Activated T-helper 1 cell treated with anti-CD3 and anti-CD28 coated beads, Interleukin-2, amount 50 U/mL, for 16 hours (primary cell): Measurements from ENCODE around the gene CLIC3.

Experiments used
- DNase-seq, 2 donors: peaks; one replicate each; pipeline ENCODE4 v3.0.0-alpha.2; 2020; ENCODE audit warnings: low read depth in 1 of 2, low spot score in 1 of 2

The CLIC3 gene

DNA sequence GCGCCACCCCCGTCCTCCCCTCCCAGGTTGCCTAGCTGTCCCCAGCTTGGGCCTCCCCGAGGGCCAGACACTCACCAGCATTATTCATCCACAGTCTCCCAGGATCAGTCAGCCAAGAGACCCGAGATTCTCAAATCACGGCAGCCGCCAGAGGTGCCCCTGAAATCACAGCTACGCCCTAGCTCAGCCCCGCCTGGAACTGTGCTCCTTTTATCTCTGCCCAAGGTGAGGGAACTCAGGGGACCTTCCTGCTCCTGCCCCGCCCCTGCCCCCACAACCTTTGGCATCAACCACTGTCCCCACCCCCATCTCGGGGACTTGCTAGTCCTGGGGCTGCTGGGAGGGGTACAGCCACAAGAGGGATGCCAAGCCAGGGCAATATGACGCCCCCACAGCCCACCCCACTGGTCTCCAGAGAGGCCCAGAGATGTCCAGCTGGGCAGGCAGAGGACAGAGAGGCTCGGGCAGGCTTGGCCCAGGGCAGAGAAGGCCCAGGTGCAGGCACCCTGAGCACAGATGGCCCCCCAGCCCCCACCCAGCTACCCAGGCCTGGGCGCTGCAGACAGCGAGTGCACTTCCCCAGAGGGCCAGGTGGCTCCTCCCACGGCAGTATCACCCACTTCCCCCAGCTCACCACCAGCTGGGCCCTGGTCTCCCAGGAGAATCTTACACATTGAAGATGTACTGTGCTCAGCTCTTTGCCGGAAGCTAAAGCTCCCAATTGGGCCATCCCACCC, 35.7 kb upstream of the CLIC3 start, which contains the start of gene FUT7:
Gene FUT7, minus strand, starts transcription at position 185 of the 737 bp plus-strand sequence. Its CDS starts 97 bp downstream, at position 88.
- DNase-seq: no peak

DNA sequence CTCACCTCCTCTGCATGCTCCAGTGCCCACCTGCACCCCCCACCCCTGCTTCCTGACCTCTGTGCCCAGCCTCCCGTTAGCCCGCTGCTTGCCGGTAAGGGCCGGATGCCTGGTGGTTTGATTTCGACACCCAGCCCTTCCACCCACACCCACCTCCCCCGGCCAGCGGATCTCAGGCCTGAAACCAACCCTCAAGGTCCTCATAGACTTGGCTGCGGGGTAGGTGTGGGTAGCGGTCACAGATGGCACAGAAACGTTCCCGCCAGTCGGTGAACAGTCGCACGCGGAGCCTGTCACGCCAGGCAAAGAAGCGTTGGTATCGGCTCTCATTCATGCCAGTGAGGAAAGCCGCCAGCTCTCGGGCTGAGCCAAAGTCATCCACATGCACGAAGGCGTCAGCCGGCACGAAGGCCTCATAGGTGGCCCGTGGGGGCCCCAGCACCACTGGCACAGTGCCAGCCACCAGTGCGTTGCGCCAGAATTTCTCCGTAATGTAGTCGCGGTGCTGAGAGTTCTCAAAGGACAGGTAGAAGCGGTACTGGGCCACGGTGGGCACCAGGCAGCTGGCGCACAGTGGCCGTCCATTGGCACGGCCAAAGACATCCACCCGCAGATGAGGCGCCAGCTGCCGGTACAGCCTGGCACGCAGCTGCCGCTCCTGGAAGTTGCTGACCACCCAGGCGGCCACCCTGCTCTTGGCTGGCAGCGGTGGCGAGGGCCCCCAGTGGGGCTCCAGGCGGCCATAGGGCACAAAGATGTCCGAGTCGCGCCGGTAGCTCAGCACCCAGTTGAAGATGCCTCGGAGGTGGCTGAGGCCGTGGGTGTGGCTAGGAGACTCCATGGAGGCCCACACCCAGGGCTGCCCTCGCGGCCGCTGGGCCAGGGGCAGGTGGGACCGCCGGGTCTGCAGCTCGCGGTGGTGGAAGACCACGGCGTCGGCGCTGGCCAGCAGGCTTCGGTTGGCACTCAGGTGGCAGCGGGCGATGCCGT, 34.5 kb upstream of the CLIC3 start:
- no peak for DNase-seq

DNA sequence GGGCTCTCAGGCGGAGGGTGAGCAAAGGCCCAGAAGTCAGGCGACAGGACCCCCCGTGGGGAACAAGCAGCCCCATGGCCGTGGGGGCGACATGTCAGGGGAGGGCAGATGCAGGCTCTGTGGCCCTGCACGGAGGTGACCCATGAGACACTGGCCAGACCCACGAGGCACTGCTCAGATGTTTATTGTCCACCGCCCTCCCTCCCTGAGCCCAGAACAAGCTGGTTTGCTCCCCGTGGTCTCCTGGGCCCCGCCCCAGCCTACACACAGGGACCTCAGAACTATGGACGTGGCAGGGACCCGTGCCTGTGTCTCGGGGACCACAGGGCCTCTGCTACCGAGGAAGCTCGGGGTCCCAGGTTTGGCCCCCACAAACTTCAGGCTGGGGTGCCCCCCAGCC, 33.6 kb upstream of the CLIC3 start:
- DNase-seq: no peak

DNA sequence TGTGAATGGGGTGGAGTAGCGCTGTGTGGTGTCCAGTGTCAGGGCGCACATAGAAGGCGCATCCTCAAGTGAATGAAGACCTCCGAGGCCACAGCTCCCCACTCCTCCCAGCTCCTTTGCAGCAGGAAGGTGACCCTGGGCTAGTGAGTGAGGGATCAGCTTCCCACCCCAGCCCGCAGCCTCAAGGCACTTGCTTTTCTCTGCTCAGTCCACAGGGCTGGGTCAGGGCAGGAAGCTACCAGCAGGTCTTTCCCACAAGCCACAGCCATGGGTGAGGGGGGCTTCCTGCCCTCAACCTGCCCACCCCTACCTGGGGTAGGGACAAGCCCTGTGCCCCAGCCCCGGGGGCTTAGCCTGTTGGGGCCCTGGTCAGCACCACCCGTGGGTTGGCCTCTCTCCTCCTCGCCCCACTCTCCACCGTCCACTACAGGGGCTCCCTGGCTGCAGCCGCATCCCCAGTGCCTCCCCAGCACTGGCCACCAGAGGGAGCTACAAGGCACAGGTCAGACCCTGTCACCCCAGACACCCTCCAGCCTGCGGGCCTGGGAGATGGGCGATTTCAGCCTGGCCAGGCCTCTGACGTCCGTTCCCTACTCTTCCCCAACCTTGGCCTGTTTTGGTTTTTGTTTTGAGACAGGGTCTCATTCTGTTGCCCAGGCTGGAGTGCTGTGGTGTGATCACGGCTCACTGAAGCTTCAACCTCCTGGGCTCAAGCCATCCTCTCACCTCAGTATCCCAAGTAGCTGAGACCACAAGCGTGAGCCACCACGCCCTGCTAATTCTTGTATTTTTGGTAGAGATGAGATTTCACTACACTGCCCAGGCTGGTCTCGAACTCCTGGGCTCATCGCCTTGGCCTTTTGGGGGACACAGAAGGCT, 32.9 kb upstream of the CLIC3 start:
- DNase-seq: peak; percentile 50 to 55

DNA sequence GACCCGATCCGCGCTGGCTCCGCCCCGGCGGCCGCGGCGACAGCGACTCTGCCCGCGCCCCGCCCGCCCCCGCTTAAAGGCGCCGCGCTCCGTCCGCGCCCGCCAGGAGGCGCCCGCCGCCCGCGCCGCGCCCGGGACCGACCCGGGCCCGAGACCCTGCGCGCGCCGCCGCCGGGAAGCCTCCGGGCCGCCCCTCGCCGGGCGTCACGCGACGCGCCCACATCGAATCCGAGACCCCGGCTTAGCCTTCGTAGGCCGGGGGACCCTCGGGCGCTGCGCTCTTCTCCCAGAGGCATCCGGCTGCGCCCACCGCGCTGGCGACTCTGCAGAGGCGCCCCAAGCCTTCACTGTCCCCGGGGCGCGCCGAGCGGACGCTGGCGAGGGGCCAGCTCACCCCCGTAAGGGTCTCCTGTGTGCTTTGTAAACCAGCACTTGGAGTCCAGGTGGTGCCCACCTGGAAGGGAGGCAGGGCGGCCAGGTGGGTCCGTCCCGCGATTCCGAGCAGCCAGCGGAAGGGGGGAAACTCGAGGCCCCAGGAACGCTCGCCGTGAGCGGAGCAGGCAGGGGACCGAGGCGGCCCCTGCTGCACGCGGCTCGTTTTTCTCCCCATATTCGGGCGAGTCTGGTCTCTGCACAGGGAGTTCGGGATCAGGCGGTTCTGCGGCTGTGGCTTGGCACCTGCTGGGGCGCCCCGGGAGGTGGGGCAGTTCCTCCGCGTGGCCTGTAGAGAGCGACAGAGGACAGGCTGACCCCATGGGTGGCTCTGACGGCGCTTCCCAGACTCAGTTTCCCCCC, 32.1 kb upstream of the CLIC3 start:
- peak; percentile 27 to 65 for DNase-seq

DNA sequence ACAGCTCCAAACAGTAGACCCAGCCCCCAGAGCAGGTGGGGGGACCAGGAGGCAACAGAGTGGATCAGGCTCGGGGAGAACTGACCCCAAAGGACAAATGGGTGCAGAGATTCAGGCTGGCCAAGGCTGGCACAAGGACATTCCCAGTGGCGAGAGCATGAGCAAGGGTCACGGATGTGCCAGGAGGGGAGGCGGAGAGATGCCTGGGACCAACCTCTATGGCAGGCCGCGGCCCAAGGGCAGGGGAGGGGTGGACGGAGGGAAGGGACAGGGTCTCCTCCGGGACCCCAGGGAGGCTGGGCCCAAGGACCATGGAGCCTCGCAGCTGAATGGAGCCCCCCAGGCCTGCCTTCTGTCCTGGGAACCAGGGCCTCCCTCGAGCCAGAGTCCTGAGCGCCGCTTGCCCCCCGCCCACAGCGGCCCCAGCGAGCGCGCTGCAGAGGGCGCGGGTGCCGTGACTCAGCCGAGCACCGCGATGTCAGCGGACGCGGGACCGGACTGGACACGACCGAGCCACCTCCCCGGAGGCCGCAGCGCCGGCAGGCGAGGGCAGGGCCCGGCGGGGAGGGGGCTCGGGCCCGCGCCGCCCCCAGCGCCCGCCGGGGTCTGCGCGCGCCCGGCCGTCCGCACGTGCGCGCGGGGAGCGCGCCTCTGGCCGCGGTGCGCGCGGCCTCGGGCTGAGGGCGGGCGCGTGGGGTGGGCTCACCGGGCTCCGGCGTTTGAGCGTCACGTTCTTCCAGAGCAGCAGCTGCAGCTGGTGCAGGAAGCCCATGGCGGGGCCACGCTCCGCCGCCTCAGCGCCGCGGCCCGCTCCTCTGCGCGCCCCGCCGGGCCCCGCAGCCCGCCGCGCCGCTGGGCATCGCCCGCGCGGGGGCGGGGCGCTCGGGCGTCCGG, 31.2 kb upstream of the CLIC3 start, which contains the start of gene ABCA2:
Gene ABCA2, minus strand, starts transcription at position 869 of the 894 bp plus-strand sequence. Its CDS starts 97 bp downstream, at position 772.
- DNase-seq: no peak

DNA sequence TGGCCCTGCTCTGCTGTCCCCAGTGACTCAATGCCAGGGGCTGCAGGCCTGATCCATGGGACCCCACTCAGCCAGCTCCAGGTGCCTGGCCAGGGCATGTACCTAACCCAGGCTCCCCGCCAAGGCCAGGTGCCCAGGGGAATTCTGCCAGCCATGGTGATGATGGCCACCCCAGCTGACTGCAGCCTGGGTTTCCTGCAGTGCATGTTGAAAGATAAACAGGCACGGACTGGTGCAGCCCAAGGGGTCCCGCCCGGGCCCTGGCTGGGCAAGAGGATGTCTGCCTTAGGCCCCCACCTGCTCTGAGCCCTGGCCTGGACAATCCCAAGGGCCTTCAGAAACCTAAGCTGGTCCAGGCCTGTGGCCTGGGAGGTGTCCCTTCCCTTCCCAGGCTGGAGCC, 30.5 kb upstream of the CLIC3 start:
- no peak for DNase-seq

DNA sequence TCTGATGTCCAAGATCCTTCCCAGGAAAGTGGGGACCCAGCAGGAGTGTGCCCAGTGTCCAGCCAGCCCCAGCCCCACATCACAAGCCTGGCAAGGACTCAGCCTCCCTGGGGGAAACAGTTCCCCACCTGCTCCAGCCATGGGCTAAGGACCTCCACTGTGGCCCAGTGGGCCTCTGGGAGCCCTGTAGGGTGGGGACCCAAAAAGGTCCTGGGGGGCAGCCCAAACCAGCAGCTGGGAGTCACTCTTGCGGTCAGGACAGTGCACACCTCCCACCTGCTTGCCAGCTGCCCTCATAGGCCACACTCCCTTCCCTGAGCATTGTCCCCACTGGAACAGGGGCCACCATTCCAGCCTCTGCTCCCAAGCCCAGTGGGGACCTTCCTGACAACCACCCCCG, 30.0 kb upstream of the CLIC3 start:
- no peak for DNase-seq

DNA sequence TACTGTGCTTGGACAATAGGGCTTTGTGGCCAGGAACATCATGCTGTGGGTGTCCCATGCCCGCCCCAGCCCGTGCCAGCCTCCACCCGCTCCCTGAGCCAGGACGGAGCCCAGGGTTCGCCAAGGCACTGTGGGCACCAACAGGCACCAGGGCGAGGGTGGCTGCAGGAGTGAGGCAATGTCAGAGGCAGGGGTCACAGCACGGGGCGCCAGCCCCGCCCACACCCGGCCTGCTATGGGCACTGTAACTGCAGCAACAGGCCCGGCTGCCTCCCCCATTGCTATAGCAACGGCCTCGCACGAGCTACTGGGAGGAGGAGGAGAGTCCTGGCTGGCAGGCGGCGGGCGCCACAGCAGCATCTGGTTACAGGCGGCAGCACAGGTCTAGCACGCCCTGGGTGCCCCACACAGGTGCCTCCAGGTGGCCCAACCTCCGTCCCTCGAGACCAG, 29.2 kb upstream of the CLIC3 start:
- no peak for DNase-seq

DNA sequence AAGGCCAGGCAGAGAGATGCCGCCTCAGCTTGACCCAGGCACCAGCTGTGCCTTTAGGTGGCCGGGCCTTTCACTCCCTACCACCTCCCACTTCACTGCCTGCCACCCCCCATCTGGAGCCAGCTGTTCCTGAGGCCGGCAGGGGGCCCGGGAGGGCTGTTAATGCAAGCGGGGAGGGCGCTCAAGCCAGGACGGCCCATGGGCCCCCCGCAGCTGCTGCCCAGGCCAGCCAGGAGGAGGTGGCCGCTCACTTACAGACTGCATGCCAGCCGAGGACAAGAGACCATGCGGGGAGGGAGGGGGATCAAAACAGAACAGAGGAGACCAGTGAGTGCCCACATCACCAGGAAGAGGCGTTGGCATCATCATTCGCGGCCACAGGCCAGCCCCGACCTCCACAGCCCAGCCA, 27.2 kb upstream of the CLIC3 start:
- DNase-seq: no peak

DNA sequence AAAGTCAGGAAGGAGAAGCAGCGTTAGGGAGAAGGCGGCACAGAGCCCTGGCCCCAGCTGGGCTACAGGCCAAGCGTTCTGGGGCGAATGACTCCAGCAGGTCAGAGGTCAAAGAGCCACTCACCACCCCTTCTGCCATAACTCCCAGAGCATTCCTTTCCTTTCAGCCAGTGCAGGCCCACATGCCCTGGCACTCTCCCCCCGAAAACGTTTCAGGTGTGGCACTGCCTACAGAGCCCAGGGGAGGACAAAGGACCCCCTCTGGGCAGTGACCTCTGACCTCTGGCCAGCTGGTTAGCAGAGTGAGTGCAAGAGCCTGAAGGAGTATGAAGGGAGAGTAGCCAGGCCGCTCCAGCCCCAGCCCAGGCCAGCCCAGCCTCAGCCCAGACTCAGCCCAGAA, 26.8 kb upstream of the CLIC3 start:
- no peak for DNase-seq

DNA sequence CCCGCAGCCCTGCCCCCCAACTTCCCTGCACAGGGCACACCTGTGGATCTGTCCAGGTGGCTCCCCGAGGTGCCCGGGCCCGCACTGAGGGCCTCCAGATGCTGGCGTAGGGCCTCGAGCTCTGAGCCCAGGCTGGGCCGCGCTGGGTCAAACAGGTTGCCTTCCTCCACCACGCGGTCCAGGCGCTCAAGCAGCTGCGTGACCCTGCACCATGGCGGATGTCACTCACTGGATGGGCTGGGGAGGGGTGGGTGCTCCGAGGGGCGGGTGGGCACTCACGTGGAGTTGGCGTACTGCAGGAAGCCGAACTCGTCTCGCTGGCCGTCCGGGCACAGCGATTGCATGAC, 26.3 kb upstream of the CLIC3 start:
- no peak for DNase-seq

DNA sequence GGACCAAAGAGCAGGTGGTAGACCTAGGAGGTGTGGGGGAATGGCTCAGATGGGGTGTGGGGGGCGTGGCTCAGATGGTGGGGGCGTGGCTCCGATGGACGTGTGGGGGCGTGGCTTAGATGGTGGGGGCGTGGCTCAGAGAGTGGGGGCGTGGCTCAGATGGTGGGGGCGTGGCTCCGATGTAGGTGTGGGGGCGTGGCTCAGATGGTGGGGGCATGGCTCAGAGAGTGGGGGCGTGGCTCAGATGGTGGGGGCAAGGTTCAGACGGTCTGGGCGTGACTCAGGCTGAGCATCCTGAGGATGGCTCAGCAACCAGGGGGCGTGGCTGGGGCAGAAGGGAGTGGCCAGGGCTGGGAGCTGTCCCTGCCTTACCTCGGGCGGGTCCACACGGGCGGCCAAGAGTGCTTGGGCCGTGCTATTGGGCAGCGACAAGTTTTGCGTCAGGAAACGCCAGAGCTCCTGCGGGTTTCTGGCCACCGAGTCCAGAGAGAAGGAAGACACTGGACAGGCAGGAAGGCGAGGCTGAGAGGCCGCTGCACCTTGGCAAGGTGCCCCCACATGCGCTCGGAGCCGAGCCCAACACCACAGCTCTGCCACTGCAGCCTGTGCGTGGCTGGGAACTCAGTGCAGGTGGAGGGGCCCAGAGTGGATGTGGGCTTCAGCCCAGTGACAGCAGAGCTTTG, 25.8 kb upstream of the CLIC3 start:
- peak; percentile 32 to 63 for DNase-seq

DNA sequence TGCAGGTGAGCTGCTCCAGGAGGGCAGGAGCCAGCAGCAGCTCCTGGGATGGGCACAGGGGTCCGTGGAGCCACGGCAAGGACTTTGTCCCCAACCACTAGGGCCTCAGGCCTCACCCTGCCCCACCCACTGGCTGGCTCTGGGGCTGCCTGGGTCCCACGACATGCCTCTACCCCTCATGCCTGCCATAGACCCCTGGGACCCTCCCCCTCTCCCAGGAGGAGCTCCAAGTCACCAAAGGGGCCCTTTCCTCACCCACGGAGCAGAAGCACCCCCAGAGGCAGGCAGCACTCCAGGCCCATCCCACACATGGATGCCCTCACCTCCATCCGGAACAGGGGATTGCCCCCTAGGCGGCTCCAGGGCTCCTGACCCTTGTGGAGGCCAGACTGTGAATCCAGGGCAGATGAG, 25.2 kb upstream of the CLIC3 start:
- DNase-seq: no peak

DNA sequence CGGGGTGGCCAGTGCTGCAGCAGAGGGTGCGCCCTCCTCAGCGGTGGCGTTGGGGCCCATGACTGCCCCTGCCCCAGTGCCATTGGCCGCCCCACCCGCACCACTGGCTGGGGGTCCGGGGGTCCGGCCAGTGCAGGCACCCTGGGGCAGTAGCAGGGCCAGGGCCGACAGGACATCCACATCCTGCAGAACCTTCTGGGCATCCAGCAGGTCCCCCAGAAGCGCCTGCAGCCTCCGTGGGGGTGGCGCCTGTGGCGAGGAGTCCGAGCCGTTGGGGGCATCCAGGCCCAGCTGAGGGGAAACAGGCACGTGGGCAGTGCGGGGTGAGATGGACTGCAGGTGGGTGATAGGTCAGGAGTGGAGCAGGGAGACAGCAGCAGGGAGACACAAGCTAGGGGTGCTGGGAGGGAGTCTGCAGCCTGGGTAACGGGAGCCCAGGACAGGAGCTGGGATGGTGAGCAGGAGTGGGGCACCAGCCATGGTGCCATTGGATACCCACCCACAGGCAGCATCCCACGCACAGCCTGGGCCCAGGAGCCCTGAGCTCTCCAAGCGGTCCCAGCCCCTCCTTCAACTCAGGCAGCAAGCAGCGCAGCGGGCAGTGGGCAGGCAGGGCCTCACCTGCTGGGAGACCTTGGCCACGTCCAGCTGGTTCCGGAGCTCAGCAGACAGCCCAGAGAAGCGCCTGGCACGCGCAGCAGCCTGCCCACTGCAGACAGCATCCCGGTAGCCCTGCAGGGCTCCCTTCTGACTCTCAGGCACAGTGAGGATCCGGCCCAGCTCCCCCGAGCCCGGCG, 24.6 kb upstream of the CLIC3 start:
- DNase-seq: no peak

DNA sequence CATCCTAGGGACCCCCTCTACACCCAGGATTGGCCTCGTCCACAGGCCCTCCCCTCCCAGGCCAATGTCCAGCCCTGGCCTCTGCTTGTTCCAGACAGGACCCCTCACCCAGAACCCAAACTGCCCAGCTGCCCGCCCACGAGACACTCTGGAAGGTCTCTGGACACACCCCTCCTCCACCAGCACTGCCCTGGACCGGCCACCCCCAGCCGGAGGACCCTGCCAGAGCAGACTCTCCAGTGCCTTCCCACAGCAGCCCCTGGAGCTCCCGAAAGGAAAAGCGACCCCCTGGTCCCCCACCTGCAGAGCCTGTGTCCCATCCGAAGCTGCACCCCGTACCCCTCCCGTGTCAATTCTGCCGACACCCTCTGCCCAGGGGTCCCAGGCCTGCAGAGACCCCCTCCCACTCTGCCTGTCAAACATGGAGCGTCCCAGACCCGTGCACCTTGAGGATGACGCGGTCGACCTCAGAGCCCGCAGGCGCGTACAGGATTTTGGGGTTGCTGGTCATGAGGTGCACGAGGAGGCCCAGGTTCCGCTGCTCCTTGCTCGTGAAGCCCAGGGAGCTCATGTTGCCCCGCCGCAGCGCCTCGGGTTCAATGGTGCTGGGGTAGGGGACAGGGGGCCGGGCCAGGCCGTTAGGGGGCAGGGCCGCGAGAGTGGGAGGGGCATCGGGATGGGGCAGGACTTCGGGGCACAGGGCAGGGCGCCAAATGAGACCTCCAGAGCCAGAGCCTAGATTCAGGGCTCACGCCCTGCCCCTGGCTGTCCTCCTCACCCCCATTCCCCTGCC, 23.7 kb upstream of the CLIC3 start:
- no peak for DNase-seq
